Measurements from ENCODE around the gene EIF3D.

Gene EIF3D

DNA sequence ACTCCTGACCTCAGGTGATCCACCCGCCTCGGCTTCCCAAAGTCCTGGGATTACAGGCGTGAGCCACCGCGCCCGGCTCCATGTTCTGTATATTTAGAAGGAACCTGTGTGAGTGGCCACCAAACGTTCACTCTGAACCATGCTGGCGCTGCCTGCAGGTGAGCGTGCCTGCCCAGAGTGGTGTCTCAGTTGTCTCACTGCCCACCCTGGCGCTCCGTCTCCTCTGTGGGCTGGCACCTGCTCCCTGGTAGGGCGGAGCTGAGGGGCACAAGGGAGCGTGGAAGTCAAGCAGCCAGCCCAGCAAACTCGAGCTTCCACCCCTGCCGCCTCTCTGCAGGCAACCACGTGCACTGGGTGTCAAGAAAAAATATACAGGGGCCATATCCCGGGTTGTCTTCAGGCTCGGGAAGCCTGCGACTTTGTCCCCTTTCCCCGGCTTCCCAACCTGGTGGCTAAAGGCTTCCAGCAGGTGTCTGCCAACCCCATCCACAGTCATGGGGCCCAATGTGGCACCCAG, 64.2 kb downstream of the EIF3D start:
- no peak for DNase-seq

DNA sequence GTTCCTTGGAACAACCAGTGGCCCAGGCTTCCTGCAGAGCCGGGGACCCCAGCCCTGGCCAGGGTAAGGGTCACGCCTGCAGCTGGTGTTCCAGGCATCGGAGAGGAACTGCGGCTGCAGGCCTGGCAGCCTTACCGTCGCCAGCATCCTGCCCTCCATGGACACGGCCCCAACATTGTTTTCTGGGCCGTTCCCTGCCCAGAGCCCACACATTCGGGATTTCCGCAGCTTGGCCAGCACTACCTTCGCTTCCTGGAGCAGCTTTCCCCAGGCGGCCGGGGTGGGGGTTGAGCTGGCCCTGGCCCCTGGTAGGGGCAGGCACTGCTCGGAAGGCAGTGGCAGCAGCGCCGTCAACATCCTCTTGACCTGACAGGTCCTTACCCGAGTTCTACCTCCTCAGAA, 65.2 kb downstream of the EIF3D start:
- no peak for DNase-seq

DNA sequence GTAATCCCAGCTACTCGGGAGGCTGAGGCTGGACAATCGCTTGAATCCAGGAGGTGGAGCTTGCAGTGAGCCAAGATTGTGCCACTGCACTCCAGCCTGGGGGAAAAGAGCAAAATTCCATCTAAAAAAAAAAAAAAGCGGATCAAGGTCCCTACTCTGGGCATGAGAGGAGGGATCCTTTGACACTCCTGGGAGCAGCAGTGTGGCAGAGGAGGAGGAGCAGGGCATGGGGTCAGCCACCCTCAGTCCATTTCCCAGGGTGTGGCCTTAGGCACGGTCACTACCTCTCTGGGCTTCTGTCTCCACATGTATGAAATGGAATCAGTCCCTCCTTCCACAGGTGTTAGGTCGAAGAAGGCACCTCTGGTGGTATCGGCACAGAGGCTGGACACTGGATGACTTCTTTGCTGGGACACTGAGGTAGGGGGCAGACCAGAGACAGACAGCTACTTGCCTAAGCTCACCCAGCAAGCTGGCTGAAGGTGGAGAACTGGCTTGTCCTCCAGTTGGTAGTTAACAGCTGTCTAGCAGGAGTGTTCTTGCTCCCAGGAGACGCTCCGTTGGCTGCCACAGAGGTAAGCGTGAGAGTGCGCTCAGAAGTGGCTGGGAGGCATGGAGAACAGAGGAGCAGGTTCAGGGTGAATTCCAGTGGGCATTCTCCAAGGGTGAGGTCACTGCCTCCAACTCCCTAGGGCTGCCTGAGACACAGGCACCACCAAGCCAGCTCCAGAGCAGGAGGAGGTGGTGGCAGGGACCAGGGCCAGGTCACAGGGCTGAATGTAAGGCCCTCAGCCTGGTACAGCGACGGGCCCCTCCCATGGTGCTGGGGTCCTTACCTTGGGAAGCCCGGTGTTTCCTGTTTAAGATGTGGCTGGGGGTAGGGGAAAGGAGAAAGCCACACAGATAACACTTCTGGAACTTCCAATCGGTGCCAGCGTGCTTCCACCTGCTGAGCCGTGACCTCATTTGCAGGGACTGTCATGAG, 67.0 kb downstream of the EIF3D start:
- DNase-seq, result no peak

Data from CD4-positive, alpha-beta T cell treated with Interleukin-17A for 4 hours (primary cell).